HG02588 (cell line): ENCODE results near the gene IGFL4.
A peak's percentile ranks its signal among the peaks of the same experiment; 100 is the strongest.

Source experiments
- ATAC-seq: cut with Tn5 transposase; IDR thresholded peaks from one replicate; pipeline ENCODE4 v1.9.1; 2021; ENCODE audit warnings: mild to moderate bottlenecking, moderate library complexity; ENCODE audit not compliant: unreplicated experiment

IGFL4 gene

GRCh38 chr19:46022061-46022430, 18.8 kb downstream of the IGFL4 start:
- ATAC-seq = no peak

- ATAC-seq = no peak
Observed at GRCh38 chr19:46021531-46022041, 19.2 kb downstream of the IGFL4 start.

GRCh38 chr19:46020819-46021125, 20.0 kb downstream of the IGFL4 start:
- ATAC-seq = no peak

GRCh38 chr19:46019270-46019669, 21.5 kb downstream of the IGFL4 start:
- no peak for ATAC-seq

GRCh38 chr19:46018729-46019251, 22.0 kb downstream of the IGFL4 start:
- no peak for ATAC-seq

- no peak for ATAC-seq
Observed at GRCh38 chr19:46017874-46018675, 22.7 kb downstream of the IGFL4 start.

GRCh38 chr19:46017095-46017429, 23.7 kb downstream of the IGFL4 start:
- ATAC-seq = no peak

- peak; percentile 55 for ATAC-seq
Observed at GRCh38 chr19:46016426-46017094, 24.2 kb downstream of the IGFL4 start.

GRCh38 chr19:46015687-46016425, 24.9 kb downstream of the IGFL4 start:
- no peak for ATAC-seq

GRCh38 chr19:46014941-46015686, 25.7 kb downstream of the IGFL4 start:
- ATAC-seq = no peak

GRCh38 chr19:46014534-46014933, 26.3 kb downstream of the IGFL4 start:
- no peak for ATAC-seq

- no peak for ATAC-seq
Observed at GRCh38 chr19:46009530-46010510, 31.0 kb downstream of the IGFL4 start.

- ATAC-seq = no peak
Observed at GRCh38 chr19:46006411-46006810, 34.4 kb downstream of the IGFL4 start.

GRCh38 chr19:46002678-46003275, 38.0 kb downstream of the IGFL4 start:
- ATAC-seq = no peak

- ATAC-seq = no peak
Observed at GRCh38 chr19:46000491-46001246, 40.1 kb downstream of the IGFL4 start.

GRCh38 chr19:45999653-46000121, 41.1 kb downstream of the IGFL4 start:
- ATAC-seq = no peak

- no peak for ATAC-seq
Observed at GRCh38 chr19:45998834-45999233, 42.0 kb downstream of the IGFL4 start.

- ATAC-seq = no peak
Observed at GRCh38 chr19:45996933-45997332, 43.9 kb downstream of the IGFL4 start.
